HepG2 (cell line): ENCODE data around the gene PSMC3IP. TPM values are rescaled to one million over a fixed set of nuclear protein-coding genes. Genes with fewer than 3 reads are reported as not detected.

Experiments used
- ADNP ChIP-seq: sonication (generic); formaldehyde crosslinking; IDR thresholded peaks from 2 replicates; pipeline ENCODE4 v1.4.0; 2020; ENCODE audit warnings: missing genetic modification reagents
- CEBPB ChIP-seq: IDR thresholded peaks from 2 replicates; pipeline ENCODE4 v1.6.1; 2011; ENCODE audit warnings: low read depth, low read length, improper control_type of control experiment, borderline replicate concordance
- CENPX ChIP-seq: sonication (generic); formaldehyde crosslinking; IDR thresholded peaks from 2 replicates; pipeline ENCODE4 v1.9.0; 2021; ENCODE audit warnings: mild to moderate bottlenecking, missing genetic modification reagents, moderate library complexity
- EHMT2 ChIP-seq: fragments of 200-600 bp; sonication (generic); IDR thresholded peaks from 2 replicates; pipeline ENCODE4 v1.7.0; 2017; ENCODE audit warnings: antibody characterized with exemption, low read depth, low read length, borderline replicate concordance
- HDAC2 ChIP-seq: sonication (generic); formaldehyde crosslinking; IDR thresholded peaks from 2 replicates; pipeline ENCODE4 v1.4.0; 2020; ENCODE audit warnings: missing genetic modification reagents
- JDP2 ChIP-seq: sonication (generic); formaldehyde crosslinking; IDR thresholded peaks from 2 replicates; pipeline ENCODE4 v1.8.1; 2022; ENCODE audit warnings: missing genetic modification reagents, borderline replicate concordance
- KLF16 ChIP-seq, 2 experiments: sonication (generic) in 1 of 2; formaldehyde crosslinking in 1 of 2; IDR thresholded peaks; 2 replicates each; pipeline versions ENCODE4 v1.6.1 to v1.8.0; 2016 to 2023; ENCODE audit warnings: missing genetic modification reagents in 2 of 2, missing compliant biosample characterization in 1 of 2
- KMT2B ChIP-seq: IDR thresholded peaks from 2 replicates; pipeline ENCODE4 v1.6.1; 2016; ENCODE audit warnings: missing genetic modification reagents, missing compliant biosample characterization
- LRRFIP1 ChIP-seq: sonication (generic); formaldehyde crosslinking; conservative IDR thresholded peaks from 2 replicates; pipeline ENCODE4 v1.4.0; 2020; ENCODE audit warnings: missing genetic modification reagents
- POGZ ChIP-seq: sonication (generic); formaldehyde crosslinking; IDR thresholded peaks from 2 replicates; pipeline ENCODE4 v1.4.0; 2020; ENCODE audit warnings: mild to moderate bottlenecking, missing genetic modification reagents
- PRMT3 ChIP-seq: sonication (generic); formaldehyde crosslinking; IDR thresholded peaks from 2 replicates; pipeline ENCODE4 v1.8.1; 2022; ENCODE audit warnings: low read depth, mild to moderate bottlenecking, moderate library complexity, missing genetic modification reagents, borderline replicate concordance
- SIN3B ChIP-seq: fragments of 150-350 bp; IDR thresholded peaks from 2 replicates; pipeline ENCODE4 v1.6.1; 2014; ENCODE audit warnings: low read length
- ZNF143 ChIP-seq: sonication (generic); formaldehyde crosslinking; IDR thresholded peaks from 2 replicates; pipeline ENCODE4 v1.4.0; 2020; ENCODE audit warnings: missing genetic modification reagents
- ZNF317 ChIP-seq: sonication (generic); formaldehyde crosslinking; IDR thresholded peaks from 2 replicates; pipeline ENCODE4 v1.5.0; 2020; ENCODE audit warnings: mild to moderate bottlenecking, missing genetic modification reagents
- ZNF432 ChIP-seq: sonication (generic); formaldehyde crosslinking; IDR thresholded peaks from 2 replicates; pipeline ENCODE4 v1.5.0; 2020; ENCODE audit warnings: missing genetic modification reagents, mild to moderate bottlenecking, borderline replicate concordance
- ZNF451 ChIP-seq: sonication (generic); formaldehyde crosslinking; IDR thresholded peaks from 2 replicates; pipeline ENCODE4 v1.5.0; 2020; ENCODE audit warnings: mild to moderate bottlenecking, missing genetic modification reagents
- ZNF468 ChIP-seq: sonication (generic); formaldehyde crosslinking; IDR thresholded peaks from 2 replicates; pipeline ENCODE4 v1.8.0; 2022; ENCODE audit warnings: mild to moderate bottlenecking, moderate library complexity, missing genetic modification reagents
- ZNF672 ChIP-seq: sonication (generic); formaldehyde crosslinking; IDR thresholded peaks from 2 replicates; pipeline ENCODE4 v1.8.1; 2022; ENCODE audit warnings: missing genetic modification reagents
- ZNF746 ChIP-seq: sonication (generic); formaldehyde crosslinking; IDR thresholded peaks from 2 replicates; pipeline ENCODE4 v1.8.0; 2022; ENCODE audit warnings: mild to moderate bottlenecking, missing genetic modification reagents
- ZNF747 ChIP-seq: sonication (generic); formaldehyde crosslinking; IDR thresholded peaks from 2 replicates; pipeline ENCODE4 v1.8.1; 2023; ENCODE audit warnings: missing genetic modification reagents, mild to moderate bottlenecking, borderline replicate concordance
- ZNF772 ChIP-seq: sonication (generic); formaldehyde crosslinking; IDR thresholded peaks from 2 replicates; pipeline ENCODE4 v1.5.0; 2020; ENCODE audit warnings: mild to moderate bottlenecking, missing genetic modification reagents
- ZNF878 ChIP-seq: sonication (generic); formaldehyde crosslinking; IDR thresholded peaks from 2 replicates; pipeline ENCODE4 v1.8.1; 2023; ENCODE audit warnings: mild to moderate bottlenecking, missing genetic modification reagents, moderate library complexity
- polyA plus RNA-seq, 8 experiments: library from polyadenylated mRNA; depleted of rRNA in 3 of 8; stranded (reverse) in 7 of 8; unstranded in 1 of 8; fragments of >200 nt; fragmentation: Illumina TruSeq in 4 of 8; extraction: Trizol in 4 of 8; gene quantifications; 2 replicates each; pipeline versions ENCODE4 v1.2.1 to v1.2.3, GENCODE V29; 2011 to 2016; ENCODE audit warnings: low read depth in 4 of 8, missing spikeins in 1 of 8, mixed read lengths in 1 of 8; ENCODE audit not compliant: insufficient read depth in 1 of 8
- total RNA-seq, 5 experiments: library from RNA; depleted of rRNA; stranded (reverse); fragments of >200 nt; fragmentation: Illumina TruSeq; extraction: Trizol; gene quantifications; 2 replicates each; pipeline ENCODE4 v1.2.3, GENCODE V29; 2016; ENCODE audit warnings: low read depth in 1 of 5
- TF ChIP-seq, protein P1 (sequence below): IDR thresholded peaks from 2 replicates; pipeline ENCODE4 v1.6.1; 2016; ENCODE audit warnings: mild to moderate bottlenecking, missing biosample characterization, missing genetic modification reagents
- TF ChIP-seq, protein P2 (sequence below): sonication (generic); formaldehyde crosslinking; IDR thresholded peaks from 2 replicates; pipeline ENCODE4 v1.8.0; 2022; ENCODE audit warnings: low read depth, missing genetic modification reagents
- TF ChIP-seq, protein P3 (sequence below): IDR thresholded peaks from 2 replicates; pipeline ENCODE4 v1.6.1; 2016; ENCODE audit warnings: low read depth

Gene PSMC3IP
- total and polyA plus RNA-seq, 2 of the 13 experiments (the other 11 are each of a cell fraction or from before 2014, with no cell fraction given): 6.5 to 22.4 TPM

GRCh38 chr17:42531455-42532354 lies 45.8 kb downstream of the PSMC3IP start (continued):
- TF ChIP-seq, protein P1, sequence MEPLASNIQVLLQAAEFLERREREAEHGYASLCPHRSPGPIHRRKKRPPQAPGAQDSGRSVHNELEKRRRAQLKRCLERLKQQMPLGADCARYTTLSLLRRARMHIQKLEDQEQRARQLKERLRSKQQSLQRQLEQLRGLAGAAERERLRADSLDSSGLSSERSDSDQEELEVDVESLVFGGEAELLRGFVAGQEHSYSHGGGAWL (CRISPR knock-in tag): no peak
- TF ChIP-seq ZNF432: no peak
- peak; percentile 18; the same call in 1 of the 2 replicates for TF ChIP-seq KMT2B (CRISPR knock-in tag)
- TF ChIP-seq, protein P2, sequence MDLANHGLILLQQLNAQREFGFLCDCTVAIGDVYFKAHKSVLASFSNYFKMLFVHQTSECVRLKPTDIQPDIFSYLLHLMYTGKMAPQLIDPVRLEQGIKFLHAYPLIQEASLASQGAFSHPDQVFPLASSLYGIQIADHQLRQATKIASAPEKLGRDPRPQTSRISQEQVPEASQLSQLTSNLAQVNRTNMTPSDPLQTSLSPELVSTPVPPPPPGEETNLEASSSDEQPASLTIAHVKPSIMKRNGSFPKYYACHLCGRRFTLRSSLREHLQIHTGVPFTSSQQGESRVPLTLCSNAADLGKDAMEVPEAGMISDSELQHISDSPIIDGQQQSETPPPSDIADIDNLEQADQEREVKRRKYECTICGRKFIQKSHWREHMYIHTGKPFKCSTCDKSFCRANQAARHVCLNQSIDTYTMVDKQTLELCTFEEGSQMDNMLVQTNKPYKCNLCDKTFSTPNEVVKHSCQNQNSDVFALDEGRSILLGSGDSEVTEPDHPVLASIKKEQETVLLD (CRISPR knock-in tag): peak; percentile 92
- 0 out of 2 replicates have a peak, but pooled peaks have one; percentile 10 for TF ChIP-seq ZNF468 (CRISPR knock-in tag)
- no peak; a peak in 1 of 4 replicates for TF ChIP-seq KLF16 (CRISPR knock-in tag; IDR thresholded peaks at IDR 0.05)
- no peak for TF ChIP-seq CENPX (CRISPR knock-in tag)
- TF ChIP-seq, protein P3, sequence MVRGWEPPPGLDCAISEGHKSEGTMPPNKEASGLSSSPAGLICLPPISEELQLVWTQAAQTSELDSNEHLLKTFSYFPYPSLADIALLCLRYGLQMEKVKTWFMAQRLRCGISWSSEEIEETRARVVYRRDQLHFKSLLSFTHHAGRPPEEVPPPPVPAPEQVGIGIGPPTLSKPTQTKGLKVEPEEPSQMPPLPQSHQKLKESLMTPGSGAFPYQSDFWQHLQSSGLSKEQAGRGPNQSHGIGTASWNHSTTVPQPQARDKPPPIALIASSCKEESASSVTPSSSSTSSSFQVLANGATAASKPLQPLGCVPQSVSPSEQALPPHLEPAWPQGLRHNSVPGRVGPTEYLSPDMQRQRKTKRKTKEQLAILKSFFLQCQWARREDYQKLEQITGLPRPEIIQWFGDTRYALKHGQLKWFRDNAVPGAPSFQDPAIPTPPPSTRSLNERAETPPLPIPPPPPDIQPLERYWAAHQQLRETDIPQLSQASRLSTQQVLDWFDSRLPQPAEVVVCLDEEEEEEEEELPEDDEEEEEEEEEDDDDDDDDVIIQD: peak; percentile 7; the same call in 1 of the 2 replicates
- no peak for TF ChIP-seq LRRFIP1 (CRISPR knock-in tag)
- no peak for TF ChIP-seq ZNF772 (CRISPR knock-in tag)
- TF ChIP-seq ZNF746 (CRISPR knock-in tag): no peak
- TF ChIP-seq ZNF747 (CRISPR knock-in tag): no peak
- peak; percentile 22; the same call in 1 of the 2 replicates for TF ChIP-seq HDAC2 (CRISPR knock-in tag)
- TF ChIP-seq POGZ: no peak; the same call in 1 of the 2 replicates
- no peak for TF ChIP-seq CEBPB
- TF ChIP-seq ZNF672 (CRISPR knock-in tag): no peak
- peak; percentile 95 for TF ChIP-seq ADNP (CRISPR knock-in tag)
- no peak for TF ChIP-seq JDP2 (CRISPR knock-in tag)
- no peak for TF ChIP-seq ZNF878 (CRISPR knock-in tag)
- TF ChIP-seq EHMT2: no peak
- no peak for TF ChIP-seq ZNF143
- peak; percentile 38; the same call in 1 of the 2 replicates for TF ChIP-seq ZNF451 (CRISPR knock-in tag)
- no peak for TF ChIP-seq SIN3B
- TF ChIP-seq PRMT3 (CRISPR knock-in tag): no peak
- TF ChIP-seq ZNF317 (CRISPR knock-in tag): no peak; the same call in 1 of the 2 replicates
